ENCODE results near the gene BEST1. TPM values are rescaled to one million over a fixed set of nuclear protein-coding genes. Genes with fewer than 3 reads are reported as not detected.

Gene BEST1
- total RNA-seq, 1 experiment from 2014 or later = 0.22 TPM

GRCh38 chr11:61930933-61931332 lies 19.2 kb upstream of the BEST1 start:
- no peaks in the 10 kb centered on the region for H3K9me2 ChIP-seq (replicated peaks; ENCODE audit: low read length)
- ChIA-PET POLR2A (ENCODE audit: unreplicated experiment) (no interaction called here), CTCF (no interaction called here)
- intact Hi-C loops (cut with micrococcal nuclease) = no loop called here
- no peaks in the 10 kb centered on the region for H3K79me2 ChIP-seq (ENCODE audit: low read length)
- H3K4me2 ChIP-seq (ENCODE audit: low read length) = no peak overlapping the region
- TF ChIP-seq EZH2phosphoT487 (IDR thresholded peaks at IDR 0.05; ENCODE audit: borderline replicate concordance, low read length) (no peak), CTCF (conservative IDR thresholded peaks at IDR 0.05; ENCODE audit: low read depth, low read length) (no peak), EZH2 (IDR thresholded peaks at IDR 0.05; ENCODE audit: low read length, unreplicated experiment) (no peak)
- BruUV-seq (replicated peaks) = no TSS peak
- DNase-seq (no peak), ATAC-seq (no peak)
- H3K9me3 ChIP-seq (ENCODE audit: low read length) = no peaks in the 10 kb centered on the region
- no peak overlapping the region for H2AFZ ChIP-seq (ENCODE audit: low read length)
- no peak overlapping the region for H3K9ac ChIP-seq (ENCODE audit: low read length)
- H3K27me3 ChIP-seq (ENCODE audit: low read length) = no peaks in the 10 kb centered on the region
- H3K27ac ChIP-seq (ENCODE audit: low read length) = no peak overlapping the region
- H3F3A ChIP-seq (ENCODE audit: low read length, unreplicated experiment) = no peaks in the 10 kb centered on the region
- no peaks in the 10 kb centered on the region for H3K4me1 ChIP-seq (ENCODE audit: insufficient read depth, low read length)
- no peaks in the 10 kb centered on the region for H4K20me1 ChIP-seq (ENCODE audit: low read length)
- H3K36me3 ChIP-seq (ENCODE audit: low read depth, low read length) = no peaks in the 10 kb centered on the region
- no peak overlapping the region for H3K4me3 ChIP-seq (ENCODE audit: low read length)

GRCh38 chr11:61935861-61936260 lies 14.3 kb upstream of the BEST1 start:
- H3K4me1 ChIP-seq (ENCODE audit: insufficient read depth, low read length) = no peaks in the 10 kb centered on the region
- BruUV-seq (replicated peaks) = no TSS peak

More at GRCh38 chr11:61935861-61936260, 14.3 kb upstream of the BEST1 start:
- CTCF ChIA-PET = no interaction called here
- no peaks in the 10 kb centered on the region for H3K9me2 ChIP-seq (replicated peaks; ENCODE audit: low read length)
- H3K4me3 ChIP-seq (ENCODE audit: low read length) = no peak overlapping the region
- POLR2A ChIA-PET (ENCODE audit: unreplicated experiment) = no interaction called here
- no peaks in the 10 kb centered on the region for H3K79me2 ChIP-seq (ENCODE audit: low read length)
- H2AFZ ChIP-seq (ENCODE audit: low read length) = no peak overlapping the region
- H3K27ac ChIP-seq (ENCODE audit: low read length) = no peak overlapping the region
- ATAC-seq = no peak
- no peaks in the 10 kb centered on the region for H3K27me3 ChIP-seq (ENCODE audit: low read length)
- H3K4me2 ChIP-seq (ENCODE audit: low read length) = no peak overlapping the region
- H3K36me3 ChIP-seq (ENCODE audit: low read depth, low read length) = no peaks in the 10 kb centered on the region
- intact Hi-C loops (cut with micrococcal nuclease) = no loop called here
- peaks cover 3% of the 10 kb centered on the region for H3F3A ChIP-seq (ENCODE audit: low read length, unreplicated experiment)
- no peak for DNase-seq
- TF ChIP-seq EZH2phosphoT487 (IDR thresholded peaks at IDR 0.05; ENCODE audit: borderline replicate concordance, low read length) (no peak), EZH2 (IDR thresholded peaks at IDR 0.05; ENCODE audit: low read length, unreplicated experiment) (no peak), CTCF (conservative IDR thresholded peaks at IDR 0.05; ENCODE audit: low read depth, low read length) (no peak)
- no peaks in the 10 kb centered on the region for H4K20me1 ChIP-seq (ENCODE audit: low read length)
- peaks cover 3% of the 10 kb centered on the region; the same call in 1 of the 2 replicates for H3K9me3 ChIP-seq (ENCODE audit: low read length)
- no peak overlapping the region for H3K9ac ChIP-seq (ENCODE audit: low read length)

Measured in PC-3 (cell line).